K562 (cell line): ENCODE results near the gene CHTOP. TPM values are rescaled to one million over a fixed set of nuclear protein-coding genes. Genes with fewer than 3 reads are reported as not detected.

ENCODE experiments used
- ATAC-seq: fragments of 200-7000 bp; cut with Tn5 transposase; 3 replicates; pipeline ENCODE4 v1.9.1; 2020; ENCODE audit warnings: moderate library complexity
- BruUV-seq: library from RNA; stranded (reverse); fragments of 400-500 nt; replicated peaks from 2 replicates; lab custom pipeline; 2021; lab: Mats Ljungman, UMichigan
- CTCF ChIA-PET: fragments of 300-600 bp; formaldehyde crosslinking; extraction: SDS; loops from one replicate; lab custom pipeline; 2021; ENCODE audit warnings: low intra/inter-chr PET ratio; lab: Yijun Ruan, JAX
- POLR2A ChIA-PET: fragments of 300-600, 350-650 bp; sonication (Branson Sonifier 250); formaldehyde crosslinking; extraction: SDS; loops from one replicate; lab custom pipeline; 2021; ENCODE audit warnings: antibody characterized with exemption, inconsistent platforms; lab: Yijun Ruan, JAX
- DNase-seq, 4 experiments: peaks; one replicate each; pipeline versions ENCODE4 v3.0.0 to v3.0.0-alpha.2; 2011 to 2018; ENCODE audit warnings: low spot score in 3 of 4, mixed read lengths in 3 of 4; ENCODE audit errors: extremely low read depth in 1 of 4
- FAIRE-seq: peaks from 2 replicates; lab custom pipeline; 2011; peaks lifted over from hg19 to GRCh38; lab: Jason Lieb, UNC
- H2AFZ ChIP-seq: 2 replicates; pipeline ENCODE4 v1.6.0; 2011; ENCODE audit warnings: low read depth, low read length, control low read depth, inconsistent platforms
- H3K27ac ChIP-seq: fragments of 200-600 bp; 3 replicates; pipeline ENCODE4 v1.8.0; 2011; ENCODE audit warnings: low read depth, mild to moderate bottlenecking, control low read depth, inconsistent platforms, low read length, moderate library complexity, mixed read lengths; ENCODE audit errors: extremely low read depth
- H3K27me3 ChIP-seq, 2 experiments: fragments of 300-600 bp in 1 of 2; 2 replicates in 1 of 2; 3 replicates in 1 of 2; pipeline versions ENCODE4 v1.6.0 to v1.8.0; 2011; ENCODE audit warnings: inconsistent platforms in 2 of 2, low read length in 2 of 2, mild to moderate bottlenecking in 1 of 2, mixed read lengths in 1 of 2, moderate library complexity in 1 of 2; ENCODE audit not compliant: control insufficient read depth in 2 of 2, insufficient read depth in 2 of 2
- H3K36me3 ChIP-seq: fragments of 300-600 bp; 3 replicates; pipeline ENCODE4 v1.8.0; 2011; ENCODE audit warnings: mild to moderate bottlenecking, low read length, inconsistent platforms; ENCODE audit not compliant: control insufficient read depth, insufficient read depth
- H3K4me1 ChIP-seq, 2 experiments: fragments of 200-600 bp in 1 of 2; replicated peaks in 1 of 2; 2 replicates in 1 of 2; 3 replicates in 1 of 2; pipeline versions ENCODE4 v1.5.1 to v1.8.0; 2011; ENCODE audit warnings: inconsistent platforms in 2 of 2, low read length in 2 of 2, mild to moderate bottlenecking in 1 of 2, mixed read lengths in 1 of 2, moderate library complexity in 1 of 2; ENCODE audit not compliant: control insufficient read depth in 2 of 2, insufficient read depth in 2 of 2
- H3K4me2 ChIP-seq: 2 replicates; pipeline ENCODE4 v1.6.1; 2011; ENCODE audit warnings: low read length, control low read depth, inconsistent platforms, mixed read lengths; ENCODE audit not compliant: insufficient read depth
- H3K4me3 ChIP-seq: fragments of 200-600 bp; sonication (generic), shearing (Covaris generic); 2 replicates; pipeline ENCODE4 v1.5.1; 2016; ENCODE audit warnings: control low read depth, inconsistent platforms
- H3K79me2 ChIP-seq: fragments of 200-600 bp; 3 replicates; pipeline ENCODE4 v1.8.0; 2011; ENCODE audit warnings: low read length, inconsistent platforms; ENCODE audit not compliant: control insufficient read depth, insufficient read depth
- H3K9ac ChIP-seq, 2 experiments: 2 replicates each; pipeline versions ENCODE4 v1.6.0 to v1.6.1; 2011; ENCODE audit warnings: low read depth in 2 of 2, low read length in 2 of 2, control low read depth in 1 of 2, inconsistent platforms in 1 of 2, mild to moderate bottlenecking in 1 of 2, mixed read lengths in 1 of 2; ENCODE audit not compliant: insufficient read depth in 1 of 2
- H3K9me1 ChIP-seq: one replicate; pipeline ENCODE4 v1.6.0; 2011; ENCODE audit warnings: inconsistent platforms, mild to moderate bottlenecking, low read length, moderate library complexity; ENCODE audit not compliant: control insufficient read depth, insufficient read depth
- H3K9me3 ChIP-seq: replicated peaks from 2 replicates; pipeline ENCODE4 v1.5.1; 2011; ENCODE audit warnings: low read depth, low read length, inconsistent platforms; ENCODE audit not compliant: control insufficient read depth, insufficient read depth
- H4K20me1 ChIP-seq: replicated peaks from 2 replicates; pipeline ENCODE4 v1.6.1; 2011; ENCODE audit warnings: low read length, inconsistent platforms, mixed read lengths; ENCODE audit not compliant: control insufficient read depth, insufficient read depth
- AFF1 ChIP-seq, 2 experiments: fragments of 450-650 bp; IDR thresholded peaks; 2 replicates each; pipeline ENCODE4 v1.6.1; 2018; ENCODE audit warnings: mild to moderate bottlenecking in 2 of 2, low read depth in 1 of 2; ENCODE audit not compliant: partially characterized antibody in 2 of 2
- CREM ChIP-seq: IDR thresholded peaks from 2 replicates; pipeline ENCODE4 v1.6.1; 2014; ENCODE audit warnings: antibody characterized with exemption, low read depth
- CSDE1 ChIP-seq, 2 experiments: fragments of 450-650 bp; IDR thresholded peaks; 2 replicates each; pipeline ENCODE4 v1.6.1; 2016; ENCODE audit warnings: mild to moderate bottlenecking in 1 of 2
- E2F5 ChIP-seq: sonication (generic); formaldehyde crosslinking; IDR thresholded peaks from 2 replicates; pipeline ENCODE4 v1.8.0; 2022; ENCODE audit warnings: mild to moderate bottlenecking, missing genetic modification reagents
- ERF ChIP-seq: fragments of 450-650 bp; formaldehyde crosslinking; IDR thresholded peaks from 2 replicates; pipeline ENCODE4 v1.4.0; 2020; ENCODE audit warnings: mild to moderate bottlenecking, mixed read lengths
- HNRNPLL ChIP-seq: fragments of 200-400 bp; formaldehyde crosslinking; IDR thresholded peaks from 2 replicates; pipeline ENCODE4 v1.6.1; 2017; ENCODE audit warnings: low read length, low read depth, mild to moderate bottlenecking; ENCODE audit not compliant: poor library complexity, severe bottlenecking
- MCM5 ChIP-seq: fragments of 450-650 bp; IDR thresholded peaks from 2 replicates; pipeline ENCODE4 v1.6.1; 2016; ENCODE audit warnings: low read depth
- RUNX1 ChIP-seq: sonication (generic); IDR thresholded peaks from 2 replicates; pipeline ENCODE4 v1.6.1; 2016; ENCODE audit warnings: antibody characterized with exemption, low read depth
- SUPT5H ChIP-seq: fragments of 450-650 bp; IDR thresholded peaks from 2 replicates; pipeline ENCODE4 v1.6.1; 2016
- ZC3H4 ChIP-seq: sonication (generic); formaldehyde crosslinking; IDR thresholded peaks from 2 replicates; pipeline ENCODE4 v1.9.0; 2021; ENCODE audit warnings: missing genetic modification reagents, borderline replicate concordance
- WGBS: fragments of 100-300 bp; shearing (Covaris generic); methylation state at CpG from one replicate; pipeline ENCODE4 v1.1.6; 2016; ENCODE audit warnings: low coverage, mixed read lengths; ENCODE audit not compliant: insufficient coverage; ENCODE audit errors: missing lambda C conversion rate; 5-methylcytosine and 5-hydroxymethylcytosine counted together
- in situ Hi-C: fragments of 300-500 bp; cut with MboI; formaldehyde crosslinking; loops from 4 replicates; pipeline ENCODE4 v1.15.0; 2018; ENCODE audit warnings: inconsistent platforms, mixed read lengths
- intact Hi-C: fragments of 100-400 bp; cut with micrococcal nuclease; formaldehyde crosslinking; loops from 2 replicates; pipeline ENCODE4 v1.14.2; 2022
- polyA plus RNA-seq, 8 experiments: library from polyadenylated mRNA; depleted of rRNA in 4 of 8; stranded (reverse) in 5 of 8; unstranded in 3 of 8; fragments of >200 nt; fragmentation: Nextera tagmentation in 2 of 8; fragmentation: Illumina TruSeq in 1 of 8; extraction: Ambion mirVana in 2 of 8; extraction: Trizol in 1 of 8; gene quantifications; 2 replicates each; pipeline versions ENCODE4 v1.2.1 to v1.2.3, GENCODE V29; 2011 to 2014; ENCODE audit warnings: inconsistent platforms in 1 of 8, missing spikeins in 1 of 8
- total RNA-seq, 7 experiments: library from RNA; depleted of rRNA in 6 of 7; stranded (reverse); fragments of >200 nt in 6 of 7; fragmentation: Illumina TruSeq in 2 of 7; extraction: Trizol in 2 of 7; gene quantifications; 2 replicates each; pipeline versions ENCODE4 v1.2.1 to v1.2.3, GENCODE V29; 2011 to 2021; ENCODE audit warnings: low replicate concordance in 1 of 7
- TF ChIP-seq, protein P1 (sequence below): fragments of 250-450 bp; sonication (Bioruptor Pico); IDR thresholded peaks from 2 replicates; pipeline ENCODE4 v1.8.0; 2021; ENCODE audit warnings: moderate library complexity, mild to moderate bottlenecking, inconsistent platforms
- TF ChIP-seq, protein P2 (sequence below): fragments of 450-650 bp; formaldehyde crosslinking; IDR thresholded peaks from 2 replicates; pipeline ENCODE4 v1.4.0; 2022; ENCODE audit warnings: missing genetic modification characterization

CHTOP gene
- total and polyA plus RNA-seq, 9 of the 15 experiments (the other 6 are each of a cell fraction or from before 2014, with no cell fraction given) = 10.2 to 91.8 (median 60.8) TPM

DNA sequence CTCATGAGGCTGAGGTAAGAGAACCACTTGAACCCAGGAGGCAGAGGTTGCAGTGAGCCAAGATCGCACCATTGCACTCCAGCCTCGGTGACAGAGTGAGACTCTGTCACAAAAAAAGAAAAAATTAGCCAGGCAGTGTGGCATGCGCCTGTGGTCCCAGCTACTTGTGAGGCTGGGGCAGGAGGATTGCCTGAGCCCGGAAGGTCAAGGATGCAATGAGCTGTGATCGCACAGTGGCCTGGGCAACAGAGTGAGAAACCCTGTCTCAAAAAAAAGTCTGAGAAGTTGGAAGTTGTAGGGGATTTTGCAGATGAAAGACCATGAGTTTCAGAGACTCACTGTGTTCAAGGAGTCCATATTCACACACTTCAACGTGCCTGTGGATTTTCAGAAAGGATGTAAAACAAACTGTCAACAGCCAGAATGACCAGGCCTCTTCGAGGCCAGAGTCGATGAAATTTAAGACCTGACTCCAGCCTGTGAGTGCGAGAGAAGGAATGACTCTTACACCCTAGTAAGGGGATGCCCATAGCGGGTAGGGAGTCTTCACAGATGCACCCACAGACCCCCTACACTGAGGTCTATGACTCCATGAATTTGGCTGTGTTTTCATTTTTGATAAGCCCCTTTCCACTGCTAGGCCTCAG lies 8.8 kb upstream of the CHTOP start (continued):
- TF ChIP-seq, protein P1, sequence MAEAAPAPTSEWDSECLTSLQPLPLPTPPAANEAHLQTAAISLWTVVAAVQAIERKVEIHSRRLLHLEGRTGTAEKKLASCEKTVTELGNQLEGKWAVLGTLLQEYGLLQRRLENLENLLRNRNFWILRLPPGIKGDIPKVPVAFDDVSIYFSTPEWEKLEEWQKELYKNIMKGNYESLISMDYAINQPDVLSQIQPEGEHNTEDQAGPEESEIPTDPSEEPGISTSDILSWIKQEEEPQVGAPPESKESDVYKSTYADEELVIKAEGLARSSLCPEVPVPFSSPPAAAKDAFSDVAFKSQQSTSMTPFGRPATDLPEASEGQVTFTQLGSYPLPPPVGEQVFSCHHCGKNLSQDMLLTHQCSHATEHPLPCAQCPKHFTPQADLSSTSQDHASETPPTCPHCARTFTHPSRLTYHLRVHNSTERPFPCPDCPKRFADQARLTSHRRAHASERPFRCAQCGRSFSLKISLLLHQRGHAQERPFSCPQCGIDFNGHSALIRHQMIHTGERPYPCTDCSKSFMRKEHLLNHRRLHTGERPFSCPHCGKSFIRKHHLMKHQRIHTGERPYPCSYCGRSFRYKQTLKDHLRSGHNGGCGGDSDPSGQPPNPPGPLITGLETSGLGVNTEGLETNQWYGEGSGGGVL (CRISPR knock-in tag) = no peak
- no peak for TF ChIP-seq SUPT5H

DNA sequence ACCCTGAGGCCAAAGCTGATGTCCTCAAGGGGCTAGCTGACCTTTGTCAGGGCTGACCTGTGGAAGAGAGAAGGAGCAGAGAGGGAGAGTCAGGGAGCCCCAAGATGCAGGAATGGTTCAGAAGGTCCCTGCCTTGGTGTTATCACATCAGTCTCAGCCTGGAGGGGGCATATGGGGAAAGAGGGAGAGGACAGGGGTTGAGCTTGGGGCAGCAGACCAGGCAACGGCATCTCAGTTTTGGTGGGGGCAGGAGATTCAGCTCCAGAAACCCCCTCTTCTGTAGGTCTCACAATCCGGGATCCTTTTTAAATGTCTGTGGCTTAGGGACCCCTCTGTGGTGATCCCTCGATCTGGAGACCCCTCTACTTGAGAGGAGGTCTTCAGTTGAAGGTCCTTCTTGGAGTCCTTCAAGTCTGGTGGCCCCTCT lies 7.4 kb upstream of the CHTOP start:
- Histone ChIP-seq H3K27me3 (no peaks in the 10 kb centered on the region), H3K27ac (peak overlapping the region; percentile 82), H4K20me1 (no peaks in the 10 kb centered on the region), H3K79me2 (peaks cover 6% of the 10 kb centered on the region; the same call in 1 of the 3 replicates), H3K9ac (peak overlapping the region; percentile 83 to 95), H2AFZ (peak overlapping the region; percentile 97), H3K9me3 (no peaks in the 10 kb centered on the region), H3K4me2 (peak overlapping the region; percentile 86), H3K4me3 (peak overlapping the region; percentile 49), H3K4me1 (peaks cover 26 to 44% of the 10 kb centered on the region in 2 experiments), H3K9me1 (no peaks in the 10 kb centered on the region), H3K36me3 (peaks cover 9% of the 10 kb centered on the region; the same call in 2 of the 3 replicates)
- CTCF ChIA-PET = no interaction called here
- DNase-seq (no peak), ATAC-seq (no peak), FAIRE-seq (no peak)
- intact Hi-C loops (loop anchor here (2.0 kb wide), 1 partner anchor 58 kb away; no protein-coding TSS in a partner anchor), in situ Hi-C loops (no loop called here)
- 16% methylated on average over 3 of the region's 3 CpGs for WGBS
- no TSS peak for BruUV-seq
- POLR2A ChIA-PET = interaction anchor here (0.6 to 4.3 kb wide), 20 partner anchors 10 to 142 kb away, joined by 3 to 70 read pairs (median 8); partner anchors contain the start of genes S100A14, S100A16, S100A5 and SNAPIN
- TF ChIP-seq, protein P2, sequence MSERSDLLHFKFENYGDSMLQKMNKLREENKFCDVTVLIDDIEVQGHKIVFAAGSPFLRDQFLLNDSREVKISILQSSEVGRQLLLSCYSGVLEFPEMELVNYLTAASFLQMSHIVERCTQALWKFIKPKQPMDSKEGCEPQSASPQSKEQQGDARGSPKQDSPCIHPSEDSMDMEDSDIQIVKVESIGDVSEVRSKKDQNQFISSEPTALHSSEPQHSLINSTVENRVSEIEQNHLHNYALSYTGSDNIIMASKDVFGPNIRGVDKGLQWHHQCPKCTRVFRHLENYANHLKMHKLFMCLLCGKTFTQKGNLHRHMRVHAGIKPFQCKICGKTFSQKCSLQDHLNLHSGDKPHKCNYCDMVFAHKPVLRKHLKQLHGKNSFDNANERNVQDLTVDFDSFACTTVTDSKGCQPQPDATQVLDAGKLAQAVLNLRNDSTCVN (CRISPR knock-in tag) = no peak
- no peak for TF ChIP-seq AFF1 (IDR thresholded peaks at IDR 0.05; ENCODE audit: low read depth in 1 of 2, partially characterized antibody in 2 of 2)
- no peak for TF ChIP-seq CREM
- no peak for TF ChIP-seq MCM5
- 0 out of 2 replicates have a peak, but pooled peaks have one; percentile 23 for TF ChIP-seq ZC3H4 (CRISPR knock-in tag)
- no peak for TF ChIP-seq HNRNPLL
- no peak for TF ChIP-seq ERF (CRISPR knock-in tag)
- TF ChIP-seq CSDE1 (IDR thresholded peaks at IDR 0.05) = no peak
- no peak for TF ChIP-seq RUNX1
- TF ChIP-seq E2F5 (CRISPR knock-in tag) = no peak
